H1 (cell line): Measurements from ENCODE around the gene PRMT5. TPM values are rescaled to one million over a fixed set of nuclear protein-coding genes. Genes with fewer than 3 reads are reported as not detected.
A peak's percentile ranks its signal among the peaks of the same experiment; 100 is the strongest.

ENCODE experiments used
- CTCF ChIA-PET: fragments of 300-600 bp; sonication (Branson Sonifier 250); formaldehyde crosslinking; loops from one replicate; lab custom pipeline; 2021; ENCODE audit not compliant: partially characterized antibody; lab: Charles Lee
- POLR2A ChIA-PET: fragments of 300-600 bp; sonication (Branson Sonifier 250); formaldehyde crosslinking; loops from one replicate; lab custom pipeline; 2021; ENCODE audit warnings: inconsistent platforms; ENCODE audit not compliant: partially characterized antibody; lab: Charles Lee
- DNase-seq, 2 experiments: peaks; one replicate each; pipeline versions ENCODE4 v3.0.0 to v3.0.0-alpha.2; 2010 to 2022; ENCODE audit warnings: low spot score in 2 of 2, low read depth in 1 of 2, mixed read lengths in 1 of 2
- FAIRE-seq: peaks from 2 replicates; lab custom pipeline; 2011; peaks lifted over from hg19 to GRCh38; lab: Jason Lieb, UNC
- H2AFZ ChIP-seq: 2 replicates; pipeline ENCODE4 v1.8.1; 2012; ENCODE audit warnings: low read length, inconsistent platforms
- H2AK5ac ChIP-seq: 2 replicates; pipeline ENCODE4 v1.6.1; 2013; ENCODE audit warnings: low read depth, low read length
- H2BK120ac ChIP-seq: replicated peaks from 2 replicates; pipeline ENCODE3; 2013; ENCODE audit warnings: low read depth, low read length, inconsistent platforms
- H2BK12ac ChIP-seq: 2 replicates; pipeline ENCODE4 v1.6.1; 2013; ENCODE audit warnings: low read depth, low read length
- H2BK15ac ChIP-seq: 2 replicates; pipeline ENCODE4 v1.6.1; 2013; ENCODE audit warnings: low read length
- H2BK20ac ChIP-seq: 2 replicates; pipeline ENCODE4 v1.6.1; 2013; ENCODE audit warnings: low read length
- H2BK5ac ChIP-seq: 2 replicates; pipeline ENCODE4 v1.6.1; 2013; ENCODE audit warnings: low read depth, low read length
- H3K14ac ChIP-seq: 2 replicates; pipeline ENCODE4 v1.6.1; 2013; ENCODE audit warnings: inconsistent platforms; ENCODE audit not compliant: insufficient read length
- H3K18ac ChIP-seq: 2 replicates; pipeline ENCODE4 v1.6.1; 2013; ENCODE audit warnings: low read length; ENCODE audit errors: extremely low read depth
- H3K23ac ChIP-seq: 2 replicates; pipeline ENCODE4 v1.6.1; 2013; ENCODE audit warnings: inconsistent platforms; ENCODE audit not compliant: insufficient read length
- H3K23me2 ChIP-seq: 2 replicates; pipeline ENCODE4 v1.6.1; 2013; ENCODE audit warnings: low read depth, low read length
- H3K27ac ChIP-seq: 2 replicates; pipeline ENCODE4 v1.6.1; 2011; ENCODE audit warnings: low read depth, low read length, inconsistent platforms
- H3K27me3 ChIP-seq, 4 experiments: replicated peaks in 1 of 4; 1 replicate in 1 of 4; 2 replicates in 3 of 4; pipeline versions ENCODE4 v1.6.1 to v1.8.1; 2011 to 2013; ENCODE audit warnings: low read length in 3 of 4, mild to moderate bottlenecking in 3 of 4, inconsistent platforms in 2 of 4, mixed read lengths in 2 of 4, moderate library complexity in 1 of 4; ENCODE audit not compliant: control insufficient read depth in 3 of 4, insufficient read depth in 3 of 4; ENCODE audit errors: extremely low read depth in 1 of 4
- H3K36me3 ChIP-seq, 4 experiments: 2 replicates each; pipeline versions ENCODE4 v1.6.1 to v1.8.1; 2011 to 2013; ENCODE audit warnings: mild to moderate bottlenecking in 4 of 4, low read length in 3 of 4, moderate library complexity in 2 of 4, control low read depth in 1 of 4, inconsistent platforms in 1 of 4; ENCODE audit not compliant: insufficient read depth in 4 of 4, control insufficient read depth in 2 of 4
- H3K4ac ChIP-seq: replicated peaks from 2 replicates; pipeline ENCODE3; 2013; ENCODE audit warnings: low read length, low read depth, mixed read lengths, inconsistent platforms; ENCODE audit not compliant: insufficient read length
- H3K4me1 ChIP-seq, 4 experiments: replicated peaks in 1 of 4; 1 replicate in 1 of 4; 2 replicates in 3 of 4; pipeline versions ENCODE4 v1.6.1 to v1.8.1; 2011 to 2013; ENCODE audit warnings: low read length in 3 of 4, inconsistent platforms in 2 of 4, mixed read lengths in 1 of 4; ENCODE audit not compliant: insufficient read depth in 4 of 4, control insufficient read depth in 3 of 4
- H3K4me2 ChIP-seq, 2 experiments: 2 replicates each; pipeline versions ENCODE4 v1.6.1 to v1.8.1; 2011 to 2013; ENCODE audit warnings: low read depth in 2 of 2, low read length in 2 of 2, control low read depth in 1 of 2, inconsistent platforms in 1 of 2, mild to moderate bottlenecking in 1 of 2; ENCODE audit not compliant: insufficient read depth in 1 of 2
- H3K4me3 ChIP-seq, 4 experiments: fragments of 200-600, 300-600 bp in 1 of 4; sonication (generic), shearing (Covaris generic), sonication (Bioruptor Twin) in 1 of 4; 2 replicates each; pipeline versions ENCODE4 v1.5.1 to v1.8.1; 2011 to 2016; ENCODE audit warnings: low read length in 4 of 4, low read depth in 3 of 4, control low read depth in 2 of 4, inconsistent platforms in 2 of 4, mild to moderate bottlenecking in 2 of 4, mixed read lengths in 1 of 4, moderate library complexity in 1 of 4; ENCODE audit not compliant: insufficient read depth in 2 of 4; ENCODE audit errors: extremely low read depth in 1 of 4
- H3K56ac ChIP-seq: replicated peaks from 2 replicates; pipeline ENCODE3; 2013; ENCODE audit warnings: low read depth, mild to moderate bottlenecking, mixed read lengths, low read length, inconsistent platforms; ENCODE audit not compliant: insufficient read length
- H3K79me1 ChIP-seq: 2 replicates; pipeline ENCODE4 v1.6.1; 2013; ENCODE audit warnings: low read depth, low read length, control low read depth
- H3K79me2 ChIP-seq, 2 experiments: 2 replicates each; pipeline versions ENCODE4 v1.6.1 to v1.8.1; 2012 to 2013; ENCODE audit warnings: low read length in 2 of 2, mild to moderate bottlenecking in 2 of 2, inconsistent platforms in 1 of 2; ENCODE audit not compliant: insufficient read depth in 2 of 2, control insufficient read depth in 1 of 2
- H3K9ac ChIP-seq, 4 experiments: replicated peaks in 1 of 4; 1 replicate in 1 of 4; 2 replicates in 3 of 4; pipeline versions ENCODE4 v1.6.1 to v1.8.1; 2011 to 2013; ENCODE audit warnings: low read depth in 3 of 4, low read length in 3 of 4, control low read depth in 2 of 4, mild to moderate bottlenecking in 2 of 4, moderate library complexity in 2 of 4, inconsistent platforms in 1 of 4; ENCODE audit errors: extremely low read depth in 1 of 4
- H3K9me3 ChIP-seq, 2 experiments: 2 replicates each; pipeline versions ENCODE4 v1.6.1 to v1.8.1; 2012 to 2013; ENCODE audit warnings: mild to moderate bottlenecking in 2 of 2, moderate library complexity in 2 of 2, control low read depth in 1 of 2, inconsistent platforms in 1 of 2, low read depth in 1 of 2, low read length in 1 of 2, mixed read lengths in 1 of 2; ENCODE audit not compliant: insufficient read depth in 2 of 2
- H4K20me1 ChIP-seq, 2 experiments: replicated peaks in 1 of 2; 2 replicates each; pipeline versions ENCODE3 to v1.8.1; 2011 to 2013; ENCODE audit warnings: inconsistent platforms in 2 of 2, low read length in 2 of 2, mild to moderate bottlenecking in 1 of 2; ENCODE audit not compliant: insufficient read depth in 2 of 2, control insufficient read depth in 1 of 2
- H4K5ac ChIP-seq: 2 replicates; pipeline ENCODE4 v1.6.1; 2013; ENCODE audit warnings: low read length, low read depth, mixed read lengths, inconsistent platforms; ENCODE audit not compliant: insufficient read length
- H4K8ac ChIP-seq: 2 replicates; pipeline ENCODE4 v1.8.0; 2013; ENCODE audit warnings: mild to moderate bottlenecking, moderate library complexity, low read length, inconsistent platforms; ENCODE audit not compliant: insufficient read depth; ENCODE audit errors: extremely low read depth
- H4K91ac ChIP-seq: replicated peaks from 2 replicates; pipeline ENCODE3; 2013; ENCODE audit warnings: low read length, mixed read lengths, inconsistent platforms; ENCODE audit not compliant: insufficient read length
- BRCA1 ChIP-seq: IDR thresholded peaks from 2 replicates; pipeline ENCODE4 v1.6.1; 2012; ENCODE audit warnings: low read depth, low read length, improper control_type of control experiment
- CBX5 ChIP-seq: fragments of 300-800, 300-1000 bp; sonication (generic); IDR thresholded peaks from 2 replicates; pipeline ENCODE4 v1.7.1; 2016; ENCODE audit warnings: antibody characterized with exemption, low read length, low read depth
- JUND ChIP-seq: IDR thresholded peaks from 2 replicates; pipeline ENCODE4 v1.6.1; 2011; ENCODE audit warnings: mild to moderate bottlenecking, improper control_type of control experiment, low read length
- NANOG ChIP-seq: IDR thresholded peaks from 2 replicates; pipeline ENCODE4 v1.6.1; 2011; ENCODE audit warnings: low read length, low read depth, mild to moderate bottlenecking, inconsistent platforms; ENCODE audit not compliant: insufficient read depth, poor library complexity, severe bottlenecking
- NRF1 ChIP-seq: IDR thresholded peaks from 2 replicates; pipeline ENCODE4 v1.6.1; 2011; ENCODE audit warnings: mild to moderate bottlenecking, low read depth, low read length, improper control_type of control experiment
- RXRA ChIP-seq: IDR thresholded peaks from 2 replicates; pipeline ENCODE4 v1.6.1; 2011; ENCODE audit warnings: low read depth, mild to moderate bottlenecking, low read length, moderate library complexity; ENCODE audit not compliant: insufficient read depth
- SP4 ChIP-seq: IDR thresholded peaks from 2 replicates; pipeline ENCODE4 v1.6.1; 2012; ENCODE audit warnings: low read length, inconsistent platforms
- TBP ChIP-seq: IDR thresholded peaks from 2 replicates; pipeline ENCODE4 v1.6.1; 2011; ENCODE audit warnings: low read depth, low read length, improper control_type of control experiment
- YY1 ChIP-seq: IDR thresholded peaks from 2 replicates; pipeline ENCODE4 v1.6.1; 2011; ENCODE audit warnings: low read depth, mild to moderate bottlenecking, low read length
- WGBS, 2 experiments: shearing (Covaris generic) in 1 of 2; methylation state at CpG; one replicate each; pipeline versions ENCODE4 v1.1.6 to v1.1.7; 2013 to 2015; ENCODE audit warnings: low lambda C conversion rate in 2 of 2, mixed read lengths in 2 of 2, inconsistent platforms in 1 of 2, low coverage in 1 of 2, missing lambda C conversion rate in 1 of 2; ENCODE audit not compliant: insufficient replicate concordance in 2 of 2, insufficient coverage in 1 of 2, insufficient read length in 1 of 2; ENCODE audit errors: extremely low coverage in 1 of 2, missing lambda C conversion rate in 1 of 2; 5-methylcytosine and 5-hydroxymethylcytosine counted together
- polyA plus RNA-seq, 7 experiments: library from polyadenylated mRNA; depleted of rRNA in 3 of 7; stranded (reverse) in 5 of 7; unstranded in 2 of 7; fragments of >200 nt in 5 of 7; fragments of 200-250 nt in 2 of 7; gene quantifications; 1 replicate in 5 of 7; 2 replicates in 1 of 7; 4 replicates in 1 of 7; pipeline versions ENCODE4 v1.2.1 to v1.2.3, GENCODE V29; 2011 to 2013; ENCODE audit warnings: missing spikeins in 2 of 7, mixed read lengths in 2 of 7
- total RNA-seq: library from RNA; stranded (reverse); fragmentation: NEBNext Ultra II Directional; extraction: Animal tissue kit (Norgen Biotek cat#: 25700); gene quantifications from 2 replicates; pipeline ENCODE4 v1.2.1, GENCODE V29; 2021
- TF ChIP-seq, protein P1 (sequence below): IDR thresholded peaks from 2 replicates; pipeline ENCODE4 v1.6.1; 2011; ENCODE audit warnings: low read length, improper control_type of control experiment

Gene PRMT5
- total and polyA plus RNA-seq, 2 of the 8 experiments (the other 6 are each of a cell fraction or from before 2014, with no cell fraction given), result 171 to 402 TPM

DNA sequence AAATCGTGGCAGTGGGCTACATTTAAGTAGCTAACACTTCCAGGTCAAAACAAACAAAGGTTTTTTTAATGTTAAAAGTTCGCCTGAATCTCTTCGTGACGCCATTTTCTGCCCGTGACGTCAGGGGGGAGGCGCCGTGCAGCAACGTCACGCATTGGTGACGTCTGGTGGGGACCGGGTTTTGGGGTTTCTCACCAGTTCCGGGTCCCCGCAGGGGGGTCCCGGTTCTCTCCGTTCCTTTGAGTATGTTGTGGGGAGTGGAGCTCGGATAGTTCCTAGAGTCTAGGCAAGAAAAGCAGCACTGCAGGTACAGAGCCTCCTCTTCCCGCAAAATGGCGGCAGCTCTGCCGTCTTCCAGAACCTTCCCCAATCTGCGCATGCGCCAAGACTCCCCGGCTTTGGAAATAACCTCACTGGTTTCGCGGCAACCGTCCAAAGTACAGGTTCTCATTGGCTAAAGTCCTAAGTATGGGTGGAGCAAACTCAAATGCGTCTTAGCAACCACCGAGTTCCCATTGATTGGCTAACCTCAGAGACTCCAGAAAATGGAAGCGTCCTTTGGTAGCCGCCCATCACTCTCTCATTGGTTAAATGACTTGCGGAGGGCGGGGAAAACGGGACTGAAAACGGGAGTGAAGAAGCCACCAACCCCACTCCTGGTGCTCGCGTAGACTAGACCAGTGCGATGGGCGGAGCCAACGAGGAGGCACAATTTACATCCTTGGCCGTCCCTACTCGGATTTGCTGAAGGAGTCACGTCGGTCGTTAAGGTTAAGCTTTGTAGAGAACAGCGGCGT lies 10.2 kb downstream of the PRMT5 start, which contains the start of gene RBM23:
Gene RBM23, minus strand, starts transcription at position 346 of the 797 bp plus-strand sequence.
- Histone ChIP-seq H2BK5ac (peak within 1 kb of the TSS; percentile 98), H3K18ac (peak within 1 kb of the TSS; percentile 83), H3K9ac (peak within 1 kb of the TSS; percentile 71 to 96 (median 92)), H2BK15ac (no peak within 1 kb of the TSS), H3K9me3 (no peaks in the 10 kb centered on the region), H3K27me3 (no peaks in the 10 kb centered on the region; a peak in 1 of 7 replicates), H2BK20ac (no peak within 1 kb of the TSS), H2AFZ (peak within 1 kb of the TSS; percentile 67), H3K4me2 (peak within 1 kb of the TSS; percentile 89 to 91), H3K23me2 (peaks cover 4% of the 10 kb centered on the region; the same call in 1 of the 2 replicates), H3K4me3 (peak within 1 kb of the TSS; percentile 79 to 93 (median 92)), H4K20me1 (no peaks in the 10 kb centered on the region), H3K4ac (peak within 1 kb of the TSS; percentile 97), H2AK5ac (peak within 1 kb of the TSS; percentile 100; the same call in 1 of the 2 replicates), H2BK120ac (no peak within 1 kb of the TSS), H4K5ac (peak within 1 kb of the TSS; percentile 91), H2BK12ac (peak within 1 kb of the TSS; percentile 99), H3K14ac (peak within 1 kb of the TSS; percentile 48), H3K79me2 (peaks cover 0 to 20% of the 10 kb centered on the region in 2 experiments; a peak in 2 of 4 replicates), H4K91ac (peak within 1 kb of the TSS; percentile 4), H3K79me1 (no peaks in the 10 kb centered on the region), H4K8ac (peak within 1 kb of the TSS; percentile 99; the same call in 1 of the 2 replicates), H3K36me3 (peaks cover 14 to 42% (median 28%) of the 10 kb centered on the region in 4 experiments), H3K23ac (no peak within 1 kb of the TSS), H3K4me1 (peaks cover 0 to 7% (median 3%) of the 10 kb centered on the region in 4 experiments; a peak in 5 of 7 replicates), H3K56ac (peak within 1 kb of the TSS; percentile 43), H3K27ac (peak within 1 kb of the TSS; percentile 98)
- FAIRE-seq, result peak; percentile 92
- CTCF ChIA-PET, result interaction anchor here (1.0 to 5.0 kb wide), 9 partner anchors 12 to 140 kb away, joined by 3 to 40 read pairs (median 3); no protein-coding TSS in a partner anchor
- POLR2A ChIA-PET, result interaction anchor here (0.6 to 4.1 kb wide), 24 partner anchors 9 to 464 kb away, joined by 3 to 67 read pairs (median 4); partner anchors contain the start of genes ACIN1, AJUBA, C14orf119 and HAUS4
- peak; percentile 98 to 99 for DNase-seq
- WGBS, 2 experiments, result 2% methylated on average over 46 of the region's 46 CpGs; no CpG with 5 or more reads in 1 of the 2 experiments
- TF ChIP-seq NANOG (peak; percentile 9), JUND (peak; percentile 61; the same call in 1 of the 2 replicates), CBX5 (no peak), SP4 (peak; percentile 78; the same call in 1 of the 2 replicates), YY1 (peak; percentile 96), TBP (peak; percentile 75), NRF1 (peak; percentile 86), BRCA1 (peak; percentile 53; the same call in 1 of the 2 replicates), RXRA (no peak)
- TF ChIP-seq, protein P1, sequence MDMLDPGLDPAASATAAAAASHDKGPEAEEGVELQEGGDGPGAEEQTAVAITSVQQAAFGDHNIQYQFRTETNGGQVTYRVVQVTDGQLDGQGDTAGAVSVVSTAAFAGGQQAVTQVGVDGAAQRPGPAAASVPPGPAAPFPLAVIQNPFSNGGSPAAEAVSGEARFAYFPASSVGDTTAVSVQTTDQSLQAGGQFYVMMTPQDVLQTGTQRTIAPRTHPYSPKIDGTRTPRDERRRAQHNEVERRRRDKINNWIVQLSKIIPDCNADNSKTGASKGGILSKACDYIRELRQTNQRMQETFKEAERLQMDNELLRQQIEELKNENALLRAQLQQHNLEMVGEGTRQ, result no peak
